ENCODE results near the gene CYP3A5.

The CYP3A5 gene

DNA sequence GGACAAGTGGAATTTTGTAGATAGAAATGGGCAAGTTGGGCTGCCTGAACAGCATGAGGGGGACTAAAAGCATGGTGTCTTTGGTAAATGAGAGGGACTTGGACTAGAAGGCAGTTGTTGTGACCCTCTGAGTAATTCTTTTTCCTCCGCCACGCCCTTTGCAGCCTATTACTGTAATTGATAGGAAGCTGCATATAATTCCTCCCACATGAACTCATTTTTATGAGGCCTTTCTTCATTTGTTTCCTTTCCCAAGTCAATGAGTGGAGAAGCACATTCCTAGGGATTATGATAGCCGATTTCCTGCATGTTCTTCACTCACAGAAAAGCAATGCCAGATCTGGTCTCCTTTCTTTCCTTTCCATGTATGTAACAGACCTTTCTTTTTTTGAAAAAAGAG, 35.4 kb downstream of the CYP3A5 start:
- no peak overlapping the region for H3K27ac ChIP-seq (ENCODE audit: extremely low read depth, low read depth, low read length)
- no peaks in the 10 kb centered on the region for H3K9me3 ChIP-seq (ENCODE audit: control insufficient read depth, insufficient read depth, low read depth, low read length)
- CTCF ChIA-PET: no interaction called here
- no peaks in the 10 kb centered on the region for H3K4me1 ChIP-seq (ENCODE audit: control insufficient read depth, insufficient read depth, low read length)
- no peaks in the 10 kb centered on the region for H3K36me3 ChIP-seq (ENCODE audit: control insufficient read depth in 2 of 2, insufficient read depth in 1 of 2, low read length in 2 of 2)
- no peak overlapping the region for H3K4me3 ChIP-seq (ENCODE audit: low read depth, low read length)
- TF ChIP-seq ZNF274 (IDR thresholded peaks at IDR 0.05; ENCODE audit: low read length) (no peak), ZNF274 (tag by site-specific recombination; IDR thresholded peaks at IDR 0.05; ENCODE audit: borderline replicate concordance) (no peak), ZNF555 (tag by site-specific recombination; conservative IDR thresholded peaks at IDR 0.05) (no peak), ZFHX2 (tag by site-specific recombination; conservative IDR thresholded peaks at IDR 0.05) (no peak), ZNF354C (tag by site-specific recombination; IDR thresholded peaks at IDR 0.05; ENCODE audit: borderline replicate concordance, low read depth) (no peak), ZNF221 (tag by site-specific recombination; IDR thresholded peaks at IDR 0.05; ENCODE audit: borderline replicate concordance) (no peak), ZNF133 (tag by site-specific recombination; IDR thresholded peaks at IDR 0.05) (no peak), ZNF560 (tag by site-specific recombination; IDR thresholded peaks at IDR 0.05; ENCODE audit: borderline replicate concordance) (no peak), KLF10 (tag by site-specific recombination; IDR thresholded peaks at IDR 0.05) (no peak), EGR2 (tag by site-specific recombination; IDR thresholded peaks at IDR 0.05; ENCODE audit: low read depth) (no peak), GLIS2 (tag by site-specific recombination; IDR thresholded peaks at IDR 0.05) (no peak), BCL11B (tag by site-specific recombination; IDR thresholded peaks at IDR 0.05; ENCODE audit: low read depth) (no peak), ZNF777 (tag by site-specific recombination; IDR thresholded peaks at IDR 0.05; ENCODE audit: borderline replicate concordance) (no peak), ZNF324 (tag by site-specific recombination; IDR thresholded peaks at IDR 0.05) (no peak)
- TF ChIP-seq, protein P1, sequence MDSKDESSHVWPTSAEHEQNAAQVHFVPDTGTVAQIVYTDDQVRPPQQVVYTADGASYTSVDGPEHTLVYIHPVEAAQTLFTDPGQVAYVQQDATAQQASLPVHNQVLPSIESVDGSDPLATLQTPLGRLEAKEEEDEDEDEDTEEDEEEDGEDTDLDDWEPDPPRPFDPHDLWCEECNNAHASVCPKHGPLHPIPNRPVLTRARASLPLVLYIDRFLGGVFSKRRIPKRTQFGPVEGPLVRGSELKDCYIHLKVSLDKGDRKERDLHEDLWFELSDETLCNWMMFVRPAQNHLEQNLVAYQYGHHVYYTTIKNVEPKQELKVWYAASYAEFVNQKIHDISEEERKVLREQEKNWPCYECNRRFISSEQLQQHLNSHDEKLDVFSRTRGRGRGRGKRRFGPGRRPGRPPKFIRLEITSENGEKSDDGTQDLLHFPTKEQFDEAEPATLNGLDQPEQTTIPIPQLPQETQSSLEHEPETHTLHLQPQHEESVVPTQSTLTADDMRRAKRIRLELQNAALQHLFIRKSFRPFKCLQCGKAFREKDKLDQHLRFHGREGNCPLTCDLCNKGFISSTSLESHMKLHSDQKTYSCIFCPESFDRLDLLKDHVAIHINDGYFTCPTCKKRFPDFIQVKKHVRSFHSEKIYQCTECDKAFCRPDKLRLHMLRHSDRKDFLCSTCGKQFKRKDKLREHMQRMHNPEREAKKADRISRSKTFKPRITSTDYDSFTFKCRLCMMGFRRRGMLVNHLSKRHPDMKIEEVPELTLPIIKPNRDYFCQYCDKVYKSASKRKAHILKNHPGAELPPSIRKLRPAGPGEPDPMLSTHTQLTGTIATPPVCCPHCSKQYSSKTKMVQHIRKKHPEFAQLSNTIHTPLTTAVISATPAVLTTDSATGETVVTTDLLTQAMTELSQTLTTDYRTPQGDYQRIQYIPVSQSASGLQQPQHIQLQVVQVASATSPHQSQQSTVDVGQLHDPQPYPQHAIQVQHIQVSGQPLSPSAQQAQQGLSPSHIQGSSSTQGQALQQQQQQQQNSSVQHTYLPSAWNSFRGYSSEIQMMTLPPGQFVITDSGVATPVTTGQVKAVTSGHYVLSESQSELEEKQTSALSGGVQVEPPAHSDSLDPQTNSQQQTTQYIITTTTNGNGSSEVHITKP (tag by site-specific recombination; IDR thresholded peaks at IDR 0.05): no peak
- TF ChIP-seq, protein P2, sequence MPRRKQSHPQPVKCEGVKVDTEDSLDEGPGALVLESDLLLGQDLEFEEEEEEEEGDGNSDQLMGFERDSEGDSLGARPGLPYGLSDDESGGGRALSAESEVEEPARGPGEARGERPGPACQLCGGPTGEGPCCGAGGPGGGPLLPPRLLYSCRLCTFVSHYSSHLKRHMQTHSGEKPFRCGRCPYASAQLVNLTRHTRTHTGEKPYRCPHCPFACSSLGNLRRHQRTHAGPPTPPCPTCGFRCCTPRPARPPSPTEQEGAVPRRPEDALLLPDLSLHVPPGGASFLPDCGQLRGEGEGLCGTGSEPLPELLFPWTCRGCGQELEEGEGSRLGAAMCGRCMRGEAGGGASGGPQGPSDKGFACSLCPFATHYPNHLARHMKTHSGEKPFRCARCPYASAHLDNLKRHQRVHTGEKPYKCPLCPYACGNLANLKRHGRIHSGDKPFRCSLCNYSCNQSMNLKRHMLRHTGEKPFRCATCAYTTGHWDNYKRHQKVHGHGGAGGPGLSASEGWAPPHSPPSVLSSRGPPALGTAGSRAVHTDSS (tag by site-specific recombination; IDR thresholded peaks at IDR 0.05): no peak
- TF ChIP-seq, protein P3, sequence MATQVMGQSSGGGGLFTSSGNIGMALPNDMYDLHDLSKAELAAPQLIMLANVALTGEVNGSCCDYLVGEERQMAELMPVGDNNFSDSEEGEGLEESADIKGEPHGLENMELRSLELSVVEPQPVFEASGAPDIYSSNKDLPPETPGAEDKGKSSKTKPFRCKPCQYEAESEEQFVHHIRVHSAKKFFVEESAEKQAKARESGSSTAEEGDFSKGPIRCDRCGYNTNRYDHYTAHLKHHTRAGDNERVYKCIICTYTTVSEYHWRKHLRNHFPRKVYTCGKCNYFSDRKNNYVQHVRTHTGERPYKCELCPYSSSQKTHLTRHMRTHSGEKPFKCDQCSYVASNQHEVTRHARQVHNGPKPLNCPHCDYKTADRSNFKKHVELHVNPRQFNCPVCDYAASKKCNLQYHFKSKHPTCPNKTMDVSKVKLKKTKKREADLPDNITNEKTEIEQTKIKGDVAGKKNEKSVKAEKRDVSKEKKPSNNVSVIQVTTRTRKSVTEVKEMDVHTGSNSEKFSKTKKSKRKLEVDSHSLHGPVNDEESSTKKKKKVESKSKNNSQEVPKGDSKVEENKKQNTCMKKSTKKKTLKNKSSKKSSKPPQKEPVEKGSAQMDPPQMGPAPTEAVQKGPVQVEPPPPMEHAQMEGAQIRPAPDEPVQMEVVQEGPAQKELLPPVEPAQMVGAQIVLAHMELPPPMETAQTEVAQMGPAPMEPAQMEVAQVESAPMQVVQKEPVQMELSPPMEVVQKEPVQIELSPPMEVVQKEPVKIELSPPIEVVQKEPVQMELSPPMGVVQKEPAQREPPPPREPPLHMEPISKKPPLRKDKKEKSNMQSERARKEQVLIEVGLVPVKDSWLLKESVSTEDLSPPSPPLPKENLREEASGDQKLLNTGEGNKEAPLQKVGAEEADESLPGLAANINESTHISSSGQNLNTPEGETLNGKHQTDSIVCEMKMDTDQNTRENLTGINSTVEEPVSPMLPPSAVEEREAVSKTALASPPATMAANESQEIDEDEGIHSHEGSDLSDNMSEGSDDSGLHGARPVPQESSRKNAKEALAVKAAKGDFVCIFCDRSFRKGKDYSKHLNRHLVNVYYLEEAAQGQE (tag by site-specific recombination; IDR thresholded peaks at IDR 0.05): no peak
- TF ChIP-seq, protein P4, sequence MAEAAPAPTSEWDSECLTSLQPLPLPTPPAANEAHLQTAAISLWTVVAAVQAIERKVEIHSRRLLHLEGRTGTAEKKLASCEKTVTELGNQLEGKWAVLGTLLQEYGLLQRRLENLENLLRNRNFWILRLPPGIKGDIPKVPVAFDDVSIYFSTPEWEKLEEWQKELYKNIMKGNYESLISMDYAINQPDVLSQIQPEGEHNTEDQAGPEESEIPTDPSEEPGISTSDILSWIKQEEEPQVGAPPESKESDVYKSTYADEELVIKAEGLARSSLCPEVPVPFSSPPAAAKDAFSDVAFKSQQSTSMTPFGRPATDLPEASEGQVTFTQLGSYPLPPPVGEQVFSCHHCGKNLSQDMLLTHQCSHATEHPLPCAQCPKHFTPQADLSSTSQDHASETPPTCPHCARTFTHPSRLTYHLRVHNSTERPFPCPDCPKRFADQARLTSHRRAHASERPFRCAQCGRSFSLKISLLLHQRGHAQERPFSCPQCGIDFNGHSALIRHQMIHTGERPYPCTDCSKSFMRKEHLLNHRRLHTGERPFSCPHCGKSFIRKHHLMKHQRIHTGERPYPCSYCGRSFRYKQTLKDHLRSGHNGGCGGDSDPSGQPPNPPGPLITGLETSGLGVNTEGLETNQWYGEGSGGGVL (tag by site-specific recombination; IDR thresholded peaks at IDR 0.05): no peak
- POLR2A ChIA-PET: no interaction called here
